ENCODE measurements around the gene GPS1. TPM values are rescaled to one million over a fixed set of nuclear protein-coding genes. Genes with fewer than 3 reads are reported as not detected.

GPS1 gene
- total and polyA plus RNA-seq, 4 donors, result 53.9 to 66.3 (median 58.8) TPM

GRCh38 chr17:82087961-82088837 lies 36.5 kb downstream of the GPS1 start (continued):
- TF ChIP-seq RAD21 (IDR thresholded peaks at IDR 0.05) (no peak), TAF1 (conservative IDR thresholded peaks at IDR 0.05) (no peak), ZBTB33 (IDR thresholded peaks at IDR 0.05) (no peak), HNF4A (conservative IDR thresholded peaks at IDR 0.05) (no peak)

GRCh38 chr17:82088838-82089722 lies 37.4 kb downstream of the GPS1 start:
- TF ChIP-seq HNF4A (conservative IDR thresholded peaks at IDR 0.05) (no peak), TAF1 (conservative IDR thresholded peaks at IDR 0.05) (no peak), CTCF (IDR thresholded peaks at IDR 0.05; ENCODE audit: low read depth, low read length, missing input control) (no peak), FOXA2 (IDR thresholded peaks at IDR 0.05) (no peak), GABPA (IDR thresholded peaks at IDR 0.05 in 1 of 2, conservative IDR thresholded peaks at IDR 0.05 in 1 of 2) (no peak), EGR1 (IDR thresholded peaks at IDR 0.05; ENCODE audit: low read depth in 2 of 2) (no peak), RXRA (IDR thresholded peaks at IDR 0.05) (no peak), REST (IDR thresholded peaks at IDR 0.05) (no peak), ATF3 (IDR thresholded peaks at IDR 0.05) (no peak), HNF4G (IDR thresholded peaks at IDR 0.05) (no peak), ZBTB33 (IDR thresholded peaks at IDR 0.05) (no peak), SP1 (IDR thresholded peaks at IDR 0.05) (no peak)
- Histone ChIP-seq H3K9ac (ENCODE audit: low read depth in 1 of 2, low read length in 2 of 2) (no peak overlapping the region), H3K27me3 (ENCODE audit: control insufficient read depth in 4 of 4, insufficient read depth in 4 of 4, low read length in 3 of 4) (no peaks in the 10 kb centered on the region), H3K4me1 (ENCODE audit: control insufficient read depth in 4 of 4, insufficient read depth in 4 of 4, low read length in 3 of 4) (peaks cover 0 to 45% (median 17%) of the 10 kb centered on the region in 4 donors), H3K27ac (ENCODE audit: low read depth in 1 of 2, low read length in 2 of 2) (no peak overlapping the region), H3K4me3 (ENCODE audit: low read depth in 1 of 3, low read length in 3 of 3) (no peak overlapping the region), H3K9me3 (ENCODE audit: control insufficient read depth in 4 of 4, low read length in 3 of 4) (no peaks in the 10 kb centered on the region), H3K36me3 (ENCODE audit: control insufficient read depth in 4 of 4, insufficient read depth in 3 of 4, low read depth in 1 of 4, low read length in 3 of 4) (peaks cover 38 to 77% (median 52%) of the 10 kb centered on the region in 4 donors)
- WGBS, result 76% methylated on average over 47 of the region's 47 CpGs
- no peak for DNase-seq (ENCODE audit: low spot score)

Measured in liver (tissue), 9 donors.